Upper lobe of left lung (tissue), 4 donors: ENCODE measurements around the gene PIR.

Source experiments
- EP300 ChIP-seq, 4 donors: sonication (generic); formaldehyde crosslinking; IDR thresholded peaks; one replicate each; pipeline ENCODE4 v1.5.1; 2017; ENCODE audit warnings: antibody characterized with exemption in 4 of 4, control low read depth in 2 of 4
- POLR2A ChIP-seq, 4 donors: fragments of 450-650 bp; IDR thresholded peaks; one replicate each; pipeline ENCODE4 v1.5.1; 2016 to 2017; ENCODE audit warnings: antibody characterized with exemption in 4 of 4, mild to moderate bottlenecking in 2 of 4
- POLR2AphosphoS5 ChIP-seq, 2 donors: sonication (generic); formaldehyde crosslinking; IDR thresholded peaks; one replicate each; pipeline ENCODE4 v1.5.1; 2017; ENCODE audit warnings: antibody characterized with exemption in 2 of 2

GRCh38 chrX:15410947-15411346 lies 82.2 kb downstream of the PIR start:
- no peak for TF ChIP-seq POLR2AphosphoS5 (IDR thresholded peaks at IDR 0.05)
- no peak for TF ChIP-seq EP300 (IDR thresholded peaks at IDR 0.05)
- no peak for TF ChIP-seq POLR2A (IDR thresholded peaks at IDR 0.05)
